DMS114 treated with DMSO at 0.1 percent for 48 hours (cell line): ENCODE data around the gene STAG3.
"Not testable (repeated sequence)": the region's sequence is repeated elsewhere in the genome, so short reads cannot be mapped to it uniquely, and the experiment has no call there.

Source experiments
- DNase-seq: peaks from one replicate; lab custom pipeline; 2025; ENCODE audit not compliant: unreplicated experiment; lab: John Stamatoyannopoulos, UW

Gene STAG3

GRCh38 chr7:100171840-100172239, 5.9 kb upstream of the STAG3 start:
- no peak for DNase-seq

GRCh38 chr7:100173806-100174495, 3.8 kb upstream of the STAG3 start:
- no peak for DNase-seq

- DNase-seq = no peak
These were observed 3.1 kb upstream of the STAG3 start for GRCh38 chr7:100174582-100174981.

- DNase-seq = no peak
These were observed 2.3 kb upstream of the STAG3 start for GRCh38 chr7:100175296-100175935.

GRCh38 chr7:100176096-100177044, 1.3 kb upstream of the STAG3 start:
- no peak for DNase-seq

- DNase-seq = not testable (repeated sequence)
These were observed 2.4 kb downstream of the STAG3 start for GRCh38 chr7:100180084-100180483.

DNA sequence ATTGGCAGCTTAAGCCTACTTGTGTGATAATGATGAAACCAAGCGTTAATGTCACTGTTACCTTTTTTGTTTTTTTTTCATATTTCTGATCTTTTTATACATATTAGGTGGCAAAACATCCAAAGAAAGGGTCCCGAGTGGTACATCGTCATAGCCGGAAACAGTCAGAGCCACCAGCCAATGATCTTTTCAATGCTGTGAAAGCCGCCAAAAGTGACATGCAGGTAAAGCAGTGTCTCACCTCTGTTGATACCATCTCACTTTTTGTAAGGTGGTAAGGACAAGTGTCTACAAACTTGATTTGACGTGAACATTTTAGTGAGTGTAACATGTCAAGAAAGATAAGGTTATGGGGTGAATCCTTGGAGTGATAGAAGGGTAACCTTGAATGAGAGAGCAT, 4.9 kb downstream of the STAG3 start:
- not testable (repeated sequence) for DNase-seq

DNA sequence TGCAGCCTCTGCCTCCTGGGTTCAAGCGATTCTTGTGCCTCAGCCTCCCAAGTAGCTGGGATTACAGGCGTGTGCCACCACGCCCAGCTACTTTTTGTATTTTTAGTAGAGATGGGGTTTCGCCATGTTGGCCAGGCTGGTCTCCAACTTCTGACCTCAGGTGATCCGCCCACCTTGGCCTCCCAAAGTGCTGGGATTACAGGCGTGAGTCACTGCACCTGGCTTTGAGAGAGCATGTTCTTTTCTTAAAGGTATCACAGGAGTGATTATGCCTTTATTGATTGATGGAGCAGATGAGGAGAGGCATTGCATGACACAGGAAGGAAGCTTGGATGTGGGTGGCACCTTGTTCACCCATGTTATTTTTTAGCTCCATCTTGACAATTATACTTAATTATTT, 5.4 kb downstream of the STAG3 start:
- DNase-seq = not testable (repeated sequence)

DNA sequence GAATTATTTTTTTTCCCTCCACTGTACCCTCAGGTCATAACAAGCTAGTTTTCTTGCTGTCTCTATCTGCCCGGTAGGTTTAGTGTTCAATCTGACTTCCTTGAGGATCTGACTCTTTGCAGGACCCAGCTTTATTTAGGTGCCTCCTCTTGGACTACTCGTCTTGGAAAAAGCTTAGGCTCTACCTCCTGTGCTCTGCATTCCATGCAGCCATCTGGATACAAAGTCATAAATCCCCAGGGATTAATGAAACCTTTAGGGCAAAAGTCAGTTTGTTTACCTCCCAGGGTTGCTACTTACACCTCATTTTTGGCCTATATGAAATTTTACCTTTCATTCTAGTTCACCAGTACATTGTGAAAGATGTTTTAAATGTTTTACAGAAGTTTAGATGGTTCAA, 8.0 kb downstream of the STAG3 start:
- DNase-seq = no peak

- no peak for DNase-seq
These were observed 11.3 kb downstream of the STAG3 start for GRCh38 chr7:100189061-100189460.

- DNase-seq = peak; percentile 15
These were observed 12.5 kb downstream of the STAG3 start for GRCh38 chr7:100190048-100190711.

DNA sequence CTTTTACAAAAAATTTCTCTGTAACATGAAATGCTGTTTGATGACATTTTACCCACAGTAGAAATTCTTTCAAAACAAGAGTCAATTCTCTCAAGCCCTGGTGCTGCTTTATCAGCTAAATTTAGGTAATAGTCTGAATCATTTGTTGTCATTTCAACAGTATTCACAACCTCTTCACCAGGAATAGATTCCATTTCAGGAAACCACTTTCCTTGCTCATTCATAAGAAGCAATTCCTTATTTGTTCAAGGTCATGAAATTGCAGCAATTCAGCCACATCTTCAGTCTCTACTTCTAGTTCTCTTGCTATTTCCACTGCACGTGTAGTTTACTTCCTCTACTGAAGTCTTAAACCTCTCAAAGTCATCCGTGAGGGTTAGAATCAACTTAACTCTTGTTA, 14.1 kb downstream of the STAG3 start:
- DNase-seq = no peak

DNA sequence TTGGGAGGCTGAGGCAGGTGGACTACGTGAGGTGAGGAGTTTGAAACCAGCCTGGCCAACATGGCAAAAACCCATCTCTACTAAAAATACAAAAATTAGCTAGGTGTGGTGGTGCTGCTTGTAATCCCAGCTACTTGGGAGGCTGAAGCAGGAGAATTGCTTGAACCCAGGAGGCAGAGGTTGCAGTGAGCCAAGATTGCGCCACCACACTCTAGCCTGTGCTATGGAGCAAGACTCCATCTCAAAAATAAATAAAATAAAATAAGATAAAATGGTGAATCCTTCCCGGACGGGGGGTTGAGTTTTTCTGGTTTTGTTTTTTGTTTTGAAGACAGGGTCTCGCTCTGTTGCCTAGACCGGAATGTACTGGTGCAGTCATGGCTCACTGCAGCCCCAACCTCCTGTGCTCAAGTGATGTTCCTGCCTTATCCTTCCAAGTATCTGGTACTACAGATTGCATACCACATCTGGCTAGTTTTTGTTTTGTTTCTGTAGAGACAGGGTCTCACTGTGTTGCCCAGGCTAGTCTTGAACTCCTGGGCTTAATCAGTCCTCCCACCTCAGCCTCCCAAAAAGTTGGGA, 14.7 kb downstream of the STAG3 start:
- not testable (repeated sequence) for DNase-seq

- no peak for DNase-seq
These were observed 15.3 kb downstream of the STAG3 start for GRCh38 chr7:100192969-100193368.

- DNase-seq = no peak
These were observed 17.5 kb downstream of the STAG3 start for GRCh38 chr7:100195222-100195621.

DNA sequence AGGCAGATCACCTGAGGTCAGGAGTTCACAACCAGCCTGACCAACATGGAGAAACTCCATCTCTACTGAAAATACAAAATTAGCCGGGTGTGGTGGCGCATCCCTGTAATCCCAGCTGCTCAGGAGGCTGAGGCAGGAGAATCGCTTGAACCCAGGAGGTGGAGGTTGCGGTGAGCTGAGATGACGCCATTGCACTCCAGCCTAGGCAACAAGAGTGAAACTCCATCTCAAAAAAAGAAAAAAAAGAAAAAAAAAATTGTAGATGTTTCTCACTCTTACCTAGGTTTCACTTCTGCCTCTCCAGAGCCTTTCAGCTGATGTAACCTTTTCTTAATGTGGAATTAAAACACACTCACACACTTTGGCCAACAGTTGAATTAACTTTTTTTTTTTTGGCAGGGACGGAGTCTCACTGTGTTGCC, 18.2 kb downstream of the STAG3 start:
- DNase-seq = not testable (repeated sequence)

DNA sequence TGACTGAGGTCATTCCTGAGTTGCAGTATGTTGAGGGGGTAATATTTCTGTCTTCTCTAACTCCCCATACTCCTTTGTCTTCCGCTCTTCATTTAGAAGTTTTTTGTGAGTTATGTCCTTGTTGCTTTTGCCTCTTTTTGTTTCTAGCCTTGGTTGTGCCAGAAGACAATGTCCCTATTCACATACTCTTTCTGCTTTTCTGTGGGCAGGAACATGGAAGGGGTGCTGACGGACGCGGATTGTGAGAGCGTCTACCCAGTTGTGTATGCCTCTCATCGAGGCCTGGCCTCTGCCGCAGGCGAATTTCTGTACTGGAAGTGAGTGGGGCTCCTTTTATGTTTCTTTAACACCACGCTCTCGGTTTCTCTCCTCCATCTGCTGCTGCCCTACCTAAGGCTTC, 20.5 kb downstream of the STAG3 start:
- DNase-seq = no peak

DNA sequence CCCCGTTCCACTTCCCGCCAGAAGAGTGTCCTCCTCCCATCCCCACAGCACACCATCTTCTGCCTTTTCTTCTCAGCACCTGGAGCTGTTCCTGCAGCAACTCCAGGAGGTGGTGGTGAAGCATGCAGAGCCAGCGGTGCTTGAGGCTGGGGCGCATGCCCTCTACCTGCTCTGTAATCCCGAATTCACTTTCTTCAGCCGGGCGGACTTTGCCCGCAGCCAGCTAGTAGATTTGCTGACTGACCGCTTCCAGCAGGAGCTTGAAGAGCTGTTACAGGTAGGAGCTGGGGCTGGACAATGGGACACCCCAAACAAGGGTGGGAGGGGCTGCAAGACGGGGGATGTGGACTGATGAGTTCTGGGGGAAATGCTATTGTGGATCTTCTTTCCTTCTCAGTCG, 23.0 kb downstream of the STAG3 start:
- no peak for DNase-seq

- no peak for DNase-seq
These were observed 26.7 kb downstream of the STAG3 start for GRCh38 chr7:100204454-100204853.

DNA sequence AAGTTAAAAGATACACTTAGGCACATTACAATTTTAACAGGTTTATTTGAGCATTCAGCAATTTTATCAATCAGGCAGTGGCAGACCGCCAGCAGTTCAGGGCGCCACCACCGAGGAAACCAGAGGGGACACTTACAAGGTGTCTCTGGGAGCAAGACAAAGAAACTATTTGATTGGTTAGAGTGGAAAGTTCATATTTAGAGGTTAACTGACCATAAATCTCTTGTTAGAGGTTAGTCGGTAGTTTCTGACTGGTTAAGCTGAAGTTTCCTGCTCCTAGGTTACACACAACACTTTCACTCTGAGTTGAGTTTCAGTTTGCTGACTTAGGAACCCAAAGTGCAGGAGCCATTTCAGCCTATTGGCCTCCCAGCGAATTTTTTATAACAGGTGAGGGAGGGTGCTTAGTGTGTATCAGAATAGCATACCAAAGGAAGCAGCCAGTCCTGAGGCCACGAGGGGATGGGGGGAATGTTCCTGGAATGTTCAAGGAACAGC, 31.2 kb downstream of the STAG3 start:
- DNase-seq = no peak

GRCh38 chr7:100209493-100209892, 31.8 kb downstream of the STAG3 start:
- DNase-seq = no peak
